ENCODE data around the gene NTRK1. TPM values are rescaled to one million over a fixed set of nuclear protein-coding genes. Genes with fewer than 3 reads are reported as not detected.

The NTRK1 gene
- total RNA-seq, 1 donor from 2014 or later = not detected

- DNase-seq = no peak
Observed at GRCh38 chr1:156858555-156858956, 2.1 kb upstream of the NTRK1 start.

GRCh38 chr1:156858959-156859522 lies 1.6 kb upstream of the NTRK1 start, which contains the start of gene INSRR:
Gene INSRR (minus strand): TSS chr1:156859117. CDS start chr1:156858621, 496 bp downstream.
- no peak for DNase-seq

GRCh38 chr1:156859523-156860112 lies 1.0 kb upstream of the NTRK1 start:
- no peak for DNase-seq

GRCh38 chr1:156860113-156860627 lies 495 bp upstream of the NTRK1 start:
- DNase-seq = no peak

- no peak for DNase-seq
Observed at GRCh38 chr1:156862584-156862983, 1.9 kb downstream of the NTRK1 start.

- no peak for DNase-seq
Observed at GRCh38 chr1:156862997-156863599, 2.4 kb downstream of the NTRK1 start.

GRCh38 chr1:156863631-156864030 lies 3.0 kb downstream of the NTRK1 start:
- no peak for DNase-seq

GRCh38 chr1:156864796-156865195 lies 4.1 kb downstream of the NTRK1 start:
- no peak for DNase-seq

- DNase-seq = no peak
Observed at GRCh38 chr1:156865258-156865657, 4.6 kb downstream of the NTRK1 start.

GRCh38 chr1:156865865-156866248 lies 5.2 kb downstream of the NTRK1 start:
- DNase-seq = no peak

- no peak for DNase-seq
Observed at GRCh38 chr1:156866249-156866909, 5.7 kb downstream of the NTRK1 start.

- DNase-seq = no peak
Observed at GRCh38 chr1:156868341-156868740, 7.7 kb downstream of the NTRK1 start.

- no peak for DNase-seq
Observed at GRCh38 chr1:156869455-156869854, 8.8 kb downstream of the NTRK1 start.

- DNase-seq = no peak
Observed at GRCh38 chr1:156873659-156874058, 13.0 kb downstream of the NTRK1 start.

- DNase-seq = no peak
Observed at GRCh38 chr1:156874142-156874541, 13.5 kb downstream of the NTRK1 start.

- DNase-seq = no peak
Observed at GRCh38 chr1:156874572-156875340, 14.1 kb downstream of the NTRK1 start.

GRCh38 chr1:156875341-156875615 lies 14.6 kb downstream of the NTRK1 start:
- no peak for DNase-seq

- DNase-seq = no peak
Observed at GRCh38 chr1:156876281-156876680, 15.6 kb downstream of the NTRK1 start.

- DNase-seq = no peak
Observed at GRCh38 chr1:156877433-156878170, 16.9 kb downstream of the NTRK1 start.

GRCh38 chr1:156879876-156880275 lies 19.2 kb downstream of the NTRK1 start:
- no peak for DNase-seq

- no peak for DNase-seq
Observed at GRCh38 chr1:156880473-156880872, 19.8 kb downstream of the NTRK1 start.

GRCh38 chr1:156881101-156881500 lies 20.4 kb downstream of the NTRK1 start:
- DNase-seq = no peak
